ENCODE data around the gene UCHL5. TPM values are rescaled to one million over a fixed set of nuclear protein-coding genes. Genes with fewer than 3 reads are reported as not detected.
A peak's percentile ranks its signal among the peaks of the same experiment; 100 is the strongest.

Gene UCHL5
- total and polyA plus RNA-seq, 4 donors = 14.5 to 29.7 (median 21.6) TPM

DNA sequence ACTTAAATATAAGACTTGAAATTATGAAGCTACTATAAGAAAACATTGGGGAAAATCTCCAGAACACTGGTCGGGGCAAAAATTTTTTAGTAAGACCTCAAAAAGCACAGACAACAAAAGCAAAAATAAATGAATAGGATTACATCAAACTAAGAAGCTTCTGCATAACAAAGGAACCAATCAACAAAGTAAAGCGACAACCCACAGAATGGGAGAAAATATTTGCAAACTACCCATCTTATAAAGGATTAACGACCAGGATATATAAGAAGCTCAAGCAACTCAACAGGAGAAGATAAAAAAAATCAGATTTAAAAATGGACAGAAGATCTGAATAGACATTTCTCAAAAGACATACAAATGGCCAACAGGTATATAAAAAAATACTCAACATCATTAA, 19.1 kb downstream of the UCHL5 start:
- H3K9ac ChIP-seq (ENCODE audit: low read depth in 1 of 2, low read length in 2 of 2) = no peak overlapping the region
- WGBS = 97% methylated on average over 3 of the region's 3 CpGs
- no peak for DNase-seq (ENCODE audit: low spot score)
- no peak overlapping the region for H3K27ac ChIP-seq (ENCODE audit: low read depth in 1 of 2, low read length in 2 of 2)
- no peaks in the 10 kb centered on the region for H3K9me3 ChIP-seq (ENCODE audit: control insufficient read depth in 4 of 4, low read length in 3 of 4)
- no peaks in the 10 kb centered on the region for H3K27me3 ChIP-seq (ENCODE audit: control insufficient read depth in 4 of 4, insufficient read depth in 4 of 4, low read length in 3 of 4)
- TF ChIP-seq HNF4G (IDR thresholded peaks at IDR 0.05) (no peak), EGR1 (IDR thresholded peaks at IDR 0.05; ENCODE audit: low read depth in 2 of 2) (no peak), YY1 (IDR thresholded peaks at IDR 0.05) (no peak), MAX (IDR thresholded peaks at IDR 0.05) (no peak), NR2F2 (IDR thresholded peaks at IDR 0.05) (no peak), JUND (IDR thresholded peaks at IDR 0.05) (no peak), HNF4A (conservative IDR thresholded peaks at IDR 0.05) (no peak), TAF1 (conservative IDR thresholded peaks at IDR 0.05) (no peak), SP1 (IDR thresholded peaks at IDR 0.05) (no peak), RXRA (IDR thresholded peaks at IDR 0.05) (no peak), FOXA2 (IDR thresholded peaks at IDR 0.05) (no peak), FOXA1 (IDR thresholded peaks at IDR 0.05) (no peak)
- TF ChIP-seq, protein P1, sequence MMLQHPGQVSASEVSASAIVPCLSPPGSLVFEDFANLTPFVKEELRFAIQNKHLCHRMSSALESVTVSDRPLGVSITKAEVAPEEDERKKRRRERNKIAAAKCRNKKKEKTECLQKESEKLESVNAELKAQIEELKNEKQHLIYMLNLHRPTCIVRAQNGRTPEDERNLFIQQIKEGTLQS (IDR thresholded peaks at IDR 0.05) = no peak
- TF ChIP-seq, protein P2, sequence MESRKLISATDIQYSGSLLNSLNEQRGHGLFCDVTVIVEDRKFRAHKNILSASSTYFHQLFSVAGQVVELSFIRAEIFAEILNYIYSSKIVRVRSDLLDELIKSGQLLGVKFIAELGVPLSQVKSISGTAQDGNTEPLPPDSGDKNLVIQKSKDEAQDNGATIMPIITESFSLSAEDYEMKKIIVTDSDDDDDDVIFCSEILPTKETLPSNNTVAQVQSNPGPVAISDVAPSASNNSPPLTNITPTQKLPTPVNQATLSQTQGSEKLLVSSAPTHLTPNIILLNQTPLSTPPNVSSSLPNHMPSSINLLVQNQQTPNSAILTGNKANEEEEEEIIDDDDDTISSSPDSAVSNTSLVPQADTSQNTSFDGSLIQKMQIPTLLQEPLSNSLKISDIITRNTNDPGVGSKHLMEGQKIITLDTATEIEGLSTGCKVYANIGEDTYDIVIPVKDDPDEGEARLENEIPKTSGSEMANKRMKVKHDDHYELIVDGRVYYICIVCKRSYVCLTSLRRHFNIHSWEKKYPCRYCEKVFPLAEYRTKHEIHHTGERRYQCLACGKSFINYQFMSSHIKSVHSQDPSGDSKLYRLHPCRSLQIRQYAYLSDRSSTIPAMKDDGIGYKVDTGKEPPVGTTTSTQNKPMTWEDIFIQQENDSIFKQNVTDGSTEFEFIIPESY (IDR thresholded peaks at IDR 0.05) = no peak
- TF ChIP-seq, protein P3, sequence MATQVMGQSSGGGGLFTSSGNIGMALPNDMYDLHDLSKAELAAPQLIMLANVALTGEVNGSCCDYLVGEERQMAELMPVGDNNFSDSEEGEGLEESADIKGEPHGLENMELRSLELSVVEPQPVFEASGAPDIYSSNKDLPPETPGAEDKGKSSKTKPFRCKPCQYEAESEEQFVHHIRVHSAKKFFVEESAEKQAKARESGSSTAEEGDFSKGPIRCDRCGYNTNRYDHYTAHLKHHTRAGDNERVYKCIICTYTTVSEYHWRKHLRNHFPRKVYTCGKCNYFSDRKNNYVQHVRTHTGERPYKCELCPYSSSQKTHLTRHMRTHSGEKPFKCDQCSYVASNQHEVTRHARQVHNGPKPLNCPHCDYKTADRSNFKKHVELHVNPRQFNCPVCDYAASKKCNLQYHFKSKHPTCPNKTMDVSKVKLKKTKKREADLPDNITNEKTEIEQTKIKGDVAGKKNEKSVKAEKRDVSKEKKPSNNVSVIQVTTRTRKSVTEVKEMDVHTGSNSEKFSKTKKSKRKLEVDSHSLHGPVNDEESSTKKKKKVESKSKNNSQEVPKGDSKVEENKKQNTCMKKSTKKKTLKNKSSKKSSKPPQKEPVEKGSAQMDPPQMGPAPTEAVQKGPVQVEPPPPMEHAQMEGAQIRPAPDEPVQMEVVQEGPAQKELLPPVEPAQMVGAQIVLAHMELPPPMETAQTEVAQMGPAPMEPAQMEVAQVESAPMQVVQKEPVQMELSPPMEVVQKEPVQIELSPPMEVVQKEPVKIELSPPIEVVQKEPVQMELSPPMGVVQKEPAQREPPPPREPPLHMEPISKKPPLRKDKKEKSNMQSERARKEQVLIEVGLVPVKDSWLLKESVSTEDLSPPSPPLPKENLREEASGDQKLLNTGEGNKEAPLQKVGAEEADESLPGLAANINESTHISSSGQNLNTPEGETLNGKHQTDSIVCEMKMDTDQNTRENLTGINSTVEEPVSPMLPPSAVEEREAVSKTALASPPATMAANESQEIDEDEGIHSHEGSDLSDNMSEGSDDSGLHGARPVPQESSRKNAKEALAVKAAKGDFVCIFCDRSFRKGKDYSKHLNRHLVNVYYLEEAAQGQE (IDR thresholded peaks at IDR 0.05) = no peak
- peaks cover 0 to 14% (median 10%) of the 10 kb centered on the region in 4 donors for H3K4me1 ChIP-seq (ENCODE audit: control insufficient read depth in 4 of 4, insufficient read depth in 4 of 4, low read length in 3 of 4)
- H3K36me3 ChIP-seq (ENCODE audit: control insufficient read depth in 4 of 4, insufficient read depth in 3 of 4, low read depth in 1 of 4, low read length in 3 of 4) = peaks cover 3 to 8% (median 6%) of the 10 kb centered on the region in 4 donors
- H3K4me3 ChIP-seq (ENCODE audit: low read depth in 1 of 3, low read length in 3 of 3) = no peak overlapping the region

- Histone ChIP-seq H3K9me3 (ENCODE audit: control insufficient read depth in 4 of 4, low read length in 3 of 4) (no peaks in the 10 kb centered on the region), H3K4me1 (ENCODE audit: control insufficient read depth in 4 of 4, insufficient read depth in 4 of 4, low read length in 3 of 4) (peaks cover 0 to 14% (median 10%) of the 10 kb centered on the region in 4 donors), H3K27me3 (ENCODE audit: control insufficient read depth in 4 of 4, insufficient read depth in 4 of 4, low read length in 3 of 4) (no peaks in the 10 kb centered on the region), H3K36me3 (ENCODE audit: control insufficient read depth in 4 of 4, insufficient read depth in 3 of 4, low read depth in 1 of 4, low read length in 3 of 4) (peaks cover 0 to 2% (median 0%) of the 10 kb centered on the region in 4 donors), H3K27ac (ENCODE audit: low read depth in 1 of 2, low read length in 2 of 2) (no peak overlapping the region), H3K4me3 (ENCODE audit: low read depth in 1 of 3, low read length in 3 of 3) (no peak overlapping the region), H3K9ac (ENCODE audit: low read depth in 1 of 2, low read length in 2 of 2) (no peak overlapping the region)
- DNase-seq (ENCODE audit: low spot score) = no peak
- WGBS = 55% methylated on average over 3 of the region's 3 CpGs
- TF ChIP-seq JUND (IDR thresholded peaks at IDR 0.05) (no peak), MAX (IDR thresholded peaks at IDR 0.05) (no peak), FOXA2 (IDR thresholded peaks at IDR 0.05) (no peak), YY1 (IDR thresholded peaks at IDR 0.05) (no peak), TAF1 (conservative IDR thresholded peaks at IDR 0.05) (peak; percentile 25), RAD21 (IDR thresholded peaks at IDR 0.05) (no peak), RXRA (IDR thresholded peaks at IDR 0.05) (peak in 1 of 2 donors; percentile 44), HNF4A (conservative IDR thresholded peaks at IDR 0.05) (peak in 1 of 2 donors; percentile 12), FOXA1 (IDR thresholded peaks at IDR 0.05) (no peak), SP1 (IDR thresholded peaks at IDR 0.05) (peak; percentile 48), HNF4G (IDR thresholded peaks at IDR 0.05) (no peak), NR2F2 (IDR thresholded peaks at IDR 0.05) (no peak)
- TF ChIP-seq, protein P2 (IDR thresholded peaks at IDR 0.05) = no peak
- TF ChIP-seq, protein P3 (IDR thresholded peaks at IDR 0.05) = no peak
- TF ChIP-seq, protein P1 (IDR thresholded peaks at IDR 0.05) = no peak
Observed at GRCh38 chr1:193036337-193037047, 22.7 kb downstream of the UCHL5 start.
